ENCODE results near the gene RFLNA.

Gene RFLNA

DNA sequence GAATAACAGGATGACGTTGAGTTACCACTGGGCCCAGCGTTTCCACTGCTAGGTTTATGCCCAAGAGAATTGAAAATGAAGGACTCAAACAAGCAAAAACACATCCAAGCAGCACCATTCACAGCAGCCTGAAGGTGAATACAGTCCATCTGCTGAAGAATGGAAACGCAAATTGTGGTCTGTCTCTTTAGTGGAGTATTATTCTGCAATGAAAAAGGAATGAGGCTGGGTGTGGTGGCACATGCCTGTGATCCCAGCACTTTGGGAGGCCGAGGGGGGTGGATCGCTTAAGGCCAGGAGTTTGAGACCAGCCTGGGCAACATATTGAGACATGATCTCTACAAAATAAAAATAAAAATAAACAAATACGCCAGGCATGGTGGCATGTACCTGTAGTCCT is 41.9 kb upstream of the RFLNA start:
- Histone ChIP-seq H3K27me3 (ENCODE audit: control insufficient read depth in 1 of 2, insufficient read depth in 1 of 2, low read length in 2 of 2) (peaks cover 30 to 60% of the 10 kb centered on the region in 2 experiments), H3K4me2 (ENCODE audit: low read length, poor library complexity, severe bottlenecking) (no peak overlapping the region), H3K4me3 (ENCODE audit: insufficient read depth in 1 of 2, low read depth in 1 of 2, low read length in 2 of 2) (no peak overlapping the region), H3K23ac (ENCODE audit: low read length in 2 of 2) (no peak overlapping the region), H3K4me1 (ENCODE audit: control insufficient read depth, insufficient read depth, low read depth, low read length) (no peaks in the 10 kb centered on the region), H3K18ac (ENCODE audit: low read depth in 1 of 2, low read length in 2 of 2) (no peak overlapping the region), H3K27ac (ENCODE audit: low read length, poor library complexity, severe bottlenecking) (no peak overlapping the region), H3K9me3 (ENCODE audit: control insufficient read depth, low read length) (no peaks in the 10 kb centered on the region), H2BK12ac (ENCODE audit: low read length in 2 of 2) (no peak overlapping the region), H3K36me3 (ENCODE audit: control insufficient read depth in 1 of 2, insufficient read depth in 2 of 2, low read depth in 1 of 2, low read length in 2 of 2) (no peaks in the 10 kb centered on the region), H3K9ac (ENCODE audit: low read length) (no peak overlapping the region), H2AFZ (ENCODE audit: low read depth, low read length) (no peak overlapping the region), H3K79me1 (replicated peaks; ENCODE audit: low read length, poor library complexity, severe bottlenecking) (no peaks in the 10 kb centered on the region), H4K8ac (ENCODE audit: low read length) (no peak overlapping the region), H3K14ac (ENCODE audit: low read length in 2 of 2) (no peak overlapping the region), H2AK5ac (ENCODE audit: low read length, severe bottlenecking) (no peak overlapping the region), H2BK5ac (ENCODE audit: low read depth, low read length, poor library complexity, severe bottlenecking) (no peak overlapping the region), H2BK15ac (ENCODE audit: low read depth, poor library complexity, severe bottlenecking) (no peak overlapping the region), H2BK120ac (ENCODE audit: low read depth, low read length) (no peak overlapping the region), H4K91ac (ENCODE audit: low read length) (no peak overlapping the region), H3K4ac (ENCODE audit: low read depth in 1 of 2, low read length in 2 of 2) (no peak overlapping the region)
- 98% methylated on average over 4 of the region's 6 CpGs for WGBS
- no peak for DNase-seq

DNA sequence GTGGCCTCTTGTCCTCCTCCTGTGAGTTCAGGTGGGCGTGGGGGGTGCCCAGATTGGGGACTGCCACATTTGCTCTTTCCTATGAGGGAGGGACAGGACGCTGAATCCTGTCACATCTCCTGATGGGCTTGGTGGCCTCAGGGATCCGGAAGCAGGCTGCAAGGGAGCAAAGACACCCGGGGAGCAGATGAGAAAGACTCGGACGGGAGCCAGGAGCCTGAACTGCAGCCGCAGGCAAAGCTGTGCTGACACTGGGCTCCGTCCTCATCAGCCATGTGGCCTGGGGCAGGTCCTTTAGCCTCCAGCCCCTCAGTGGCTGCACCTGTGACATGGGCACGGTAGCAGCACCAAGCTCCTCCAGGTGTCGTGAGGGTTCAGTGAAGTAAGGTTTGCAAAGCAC is 40.8 kb upstream of the RFLNA start:
- H2BK120ac ChIP-seq (ENCODE audit: low read depth, low read length), result no peak overlapping the region
- no peak overlapping the region for H3K4ac ChIP-seq (ENCODE audit: low read depth in 1 of 2, low read length in 2 of 2)
- no peak for DNase-seq
- peaks cover 33 to 70% of the 10 kb centered on the region in 2 experiments for H3K27me3 ChIP-seq (ENCODE audit: control insufficient read depth in 1 of 2, insufficient read depth in 1 of 2, low read length in 2 of 2)
- no peak overlapping the region for H4K8ac ChIP-seq (ENCODE audit: low read length)
- H2AFZ ChIP-seq (ENCODE audit: low read depth, low read length), result no peak overlapping the region
- H2BK12ac ChIP-seq (ENCODE audit: low read length in 2 of 2), result no peak overlapping the region
- no peak overlapping the region for H3K23ac ChIP-seq (ENCODE audit: low read length in 2 of 2)
- H3K9ac ChIP-seq (ENCODE audit: low read length), result no peak overlapping the region
- H3K9me3 ChIP-seq (ENCODE audit: control insufficient read depth, low read length), result no peaks in the 10 kb centered on the region
- no peaks in the 10 kb centered on the region for H3K4me1 ChIP-seq (ENCODE audit: control insufficient read depth, insufficient read depth, low read depth, low read length)
- no peak overlapping the region for H2BK5ac ChIP-seq (ENCODE audit: low read depth, low read length, poor library complexity, severe bottlenecking)
- no peak overlapping the region for H2AK5ac ChIP-seq (ENCODE audit: low read length, severe bottlenecking)
- H2BK15ac ChIP-seq (ENCODE audit: low read depth, poor library complexity, severe bottlenecking), result no peak overlapping the region
- no peak overlapping the region for H3K27ac ChIP-seq (ENCODE audit: low read length, poor library complexity, severe bottlenecking)
- H3K4me2 ChIP-seq (ENCODE audit: low read length, poor library complexity, severe bottlenecking), result no peak overlapping the region
- H3K18ac ChIP-seq (ENCODE audit: low read depth in 1 of 2, low read length in 2 of 2), result no peak overlapping the region
- no peak overlapping the region for H3K14ac ChIP-seq (ENCODE audit: low read length in 2 of 2)
- no peaks in the 10 kb centered on the region for H3K36me3 ChIP-seq (ENCODE audit: control insufficient read depth in 1 of 2, insufficient read depth in 2 of 2, low read depth in 1 of 2, low read length in 2 of 2)
- H3K79me1 ChIP-seq (replicated peaks; ENCODE audit: low read length, poor library complexity, severe bottlenecking), result no peaks in the 10 kb centered on the region
- H3K4me3 ChIP-seq (ENCODE audit: insufficient read depth in 1 of 2, low read depth in 1 of 2, low read length in 2 of 2), result no peak overlapping the region
- WGBS, result 88% methylated on average over 10 of the region's 10 CpGs
- H4K91ac ChIP-seq (ENCODE audit: low read length), result no peak overlapping the region

DNA sequence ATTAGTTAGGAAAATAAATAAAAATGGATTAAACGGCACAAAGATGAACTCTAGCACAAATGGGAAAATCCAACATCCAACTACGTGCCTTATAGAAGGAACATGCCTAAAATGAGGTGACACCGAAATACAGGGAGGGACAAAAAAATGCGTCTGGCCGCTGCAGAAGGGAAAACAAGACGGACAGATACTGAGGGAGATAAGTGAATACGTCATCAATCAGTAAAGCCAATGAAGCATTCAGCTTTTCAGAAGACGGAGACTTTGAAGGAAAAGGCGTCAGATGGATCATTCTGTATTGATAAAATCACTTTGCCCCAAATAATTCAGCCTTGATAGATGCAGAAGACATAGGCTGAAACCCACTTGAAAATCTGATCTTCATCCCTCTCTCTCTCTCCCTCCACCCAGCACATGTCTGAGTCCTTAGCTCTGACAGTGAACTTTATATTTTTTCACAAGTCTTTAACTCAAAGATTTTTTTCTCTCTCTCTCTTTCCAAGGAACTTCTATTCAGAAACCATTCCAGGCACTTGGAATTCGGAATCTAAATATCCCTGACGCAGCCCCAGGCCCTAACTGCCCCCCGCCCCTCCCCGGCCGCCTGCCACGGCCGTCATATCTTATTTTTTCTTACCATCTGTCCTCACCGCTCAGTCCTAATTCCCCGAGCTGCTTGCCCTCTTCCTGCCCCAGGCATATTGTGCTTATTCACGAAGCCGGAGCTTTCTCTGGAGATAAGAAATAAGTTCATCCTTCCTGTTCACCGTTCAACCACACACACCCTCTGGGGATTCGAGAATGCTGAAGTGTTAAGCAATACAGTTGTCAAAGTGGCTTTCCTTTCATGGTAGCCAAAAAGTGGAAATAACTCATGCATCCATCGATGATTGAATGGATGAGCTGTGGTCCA is 35.5 kb upstream of the RFLNA start:
- H2BK120ac ChIP-seq (ENCODE audit: low read depth, low read length), result no peak overlapping the region
- H3K18ac ChIP-seq (ENCODE audit: low read depth in 1 of 2, low read length in 2 of 2), result no peak overlapping the region
- no peak overlapping the region for H3K23ac ChIP-seq (ENCODE audit: low read length in 2 of 2)
- no peak overlapping the region for H4K8ac ChIP-seq (ENCODE audit: low read length)
- 75% methylated on average over 23 of the region's 23 CpGs for WGBS
- H2BK15ac ChIP-seq (ENCODE audit: low read depth, poor library complexity, severe bottlenecking), result no peak overlapping the region
- H3K27me3 ChIP-seq (ENCODE audit: control insufficient read depth in 1 of 2, insufficient read depth in 1 of 2, low read length in 2 of 2), result peaks cover 33 to 77% of the 10 kb centered on the region in 2 experiments
- no peaks in the 10 kb centered on the region for H3K36me3 ChIP-seq (ENCODE audit: control insufficient read depth in 1 of 2, insufficient read depth in 2 of 2, low read depth in 1 of 2, low read length in 2 of 2)
- no peak overlapping the region for H2AFZ ChIP-seq (ENCODE audit: low read depth, low read length)
- no peak overlapping the region for H3K14ac ChIP-seq (ENCODE audit: low read length in 2 of 2)
- H3K4me1 ChIP-seq (ENCODE audit: control insufficient read depth, insufficient read depth, low read depth, low read length), result no peaks in the 10 kb centered on the region
- no peak overlapping the region for H3K4me3 ChIP-seq (ENCODE audit: insufficient read depth in 1 of 2, low read depth in 1 of 2, low read length in 2 of 2)
- H3K4ac ChIP-seq (ENCODE audit: low read depth in 1 of 2, low read length in 2 of 2), result no peak overlapping the region
- no peak overlapping the region for H2BK5ac ChIP-seq (ENCODE audit: low read depth, low read length, poor library complexity, severe bottlenecking)
- H3K9ac ChIP-seq (ENCODE audit: low read length), result no peak overlapping the region
- H3K27ac ChIP-seq (ENCODE audit: low read length, poor library complexity, severe bottlenecking), result no peak overlapping the region
- H3K79me1 ChIP-seq (replicated peaks; ENCODE audit: low read length, poor library complexity, severe bottlenecking), result no peaks in the 10 kb centered on the region
- H4K91ac ChIP-seq (ENCODE audit: low read length), result no peak overlapping the region
- no peaks in the 10 kb centered on the region for H3K9me3 ChIP-seq (ENCODE audit: control insufficient read depth, low read length)
- DNase-seq, result peak; percentile 6
- H2BK12ac ChIP-seq (ENCODE audit: low read length in 2 of 2), result no peak overlapping the region
- no peak overlapping the region for H3K4me2 ChIP-seq (ENCODE audit: low read length, poor library complexity, severe bottlenecking)
- H2AK5ac ChIP-seq (ENCODE audit: low read length, severe bottlenecking), result no peak overlapping the region

DNA sequence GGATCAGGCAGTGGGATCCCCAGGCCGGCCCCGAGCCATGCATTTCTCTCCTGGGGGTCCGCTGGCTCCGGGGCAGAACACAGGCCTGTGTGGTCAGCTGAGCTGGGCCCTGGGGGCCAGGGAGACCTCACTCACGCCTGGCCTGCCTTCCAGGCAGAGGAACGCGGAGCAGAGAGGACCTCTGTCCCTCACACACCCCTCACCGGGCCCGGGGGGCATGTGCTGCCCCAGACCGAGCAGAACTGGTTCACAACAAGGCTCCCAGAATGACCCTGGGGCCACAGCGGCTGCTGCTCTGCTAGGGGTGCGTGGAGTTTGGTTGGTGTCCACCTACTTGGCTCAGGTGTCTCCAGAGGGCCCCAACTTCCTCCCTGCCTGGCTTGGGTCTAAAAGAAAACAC is 33.0 kb upstream of the RFLNA start:
- Histone ChIP-seq H3K9ac (ENCODE audit: low read length) (no peak overlapping the region), H3K18ac (ENCODE audit: low read depth in 1 of 2, low read length in 2 of 2) (no peak overlapping the region)

More for the DNA sequence above, 33.0 kb upstream of the RFLNA start:
- no peaks in the 10 kb centered on the region for H3K9me3 ChIP-seq (ENCODE audit: control insufficient read depth, low read length)
- no peak overlapping the region for H2BK12ac ChIP-seq (ENCODE audit: low read length in 2 of 2)
- no peak overlapping the region for H3K23ac ChIP-seq (ENCODE audit: low read length in 2 of 2)
- H2BK5ac ChIP-seq (ENCODE audit: low read depth, low read length, poor library complexity, severe bottlenecking), result no peak overlapping the region
- no peak overlapping the region for H3K4ac ChIP-seq (ENCODE audit: low read depth in 1 of 2, low read length in 2 of 2)
- no peak overlapping the region for H2BK15ac ChIP-seq (ENCODE audit: low read depth, poor library complexity, severe bottlenecking)
- no peak overlapping the region for H3K4me3 ChIP-seq (ENCODE audit: insufficient read depth in 1 of 2, low read depth in 1 of 2, low read length in 2 of 2)
- no peaks in the 10 kb centered on the region for H3K36me3 ChIP-seq (ENCODE audit: control insufficient read depth in 1 of 2, insufficient read depth in 2 of 2, low read depth in 1 of 2, low read length in 2 of 2)
- no peak overlapping the region for H2BK120ac ChIP-seq (ENCODE audit: low read depth, low read length)
- H3K27ac ChIP-seq (ENCODE audit: low read length, poor library complexity, severe bottlenecking), result no peak overlapping the region
- no peaks in the 10 kb centered on the region for H3K79me1 ChIP-seq (replicated peaks; ENCODE audit: low read length, poor library complexity, severe bottlenecking)
- no peak overlapping the region for H4K91ac ChIP-seq (ENCODE audit: low read length)
- no peak for DNase-seq
- no peak overlapping the region for H2AFZ ChIP-seq (ENCODE audit: low read depth, low read length)
- no peak overlapping the region for H3K4me2 ChIP-seq (ENCODE audit: low read length, poor library complexity, severe bottlenecking)
- 92% methylated on average over 12 of the region's 12 CpGs for WGBS
- H3K14ac ChIP-seq (ENCODE audit: low read length in 2 of 2), result no peak overlapping the region
- H3K4me1 ChIP-seq (ENCODE audit: control insufficient read depth, insufficient read depth, low read depth, low read length), result no peaks in the 10 kb centered on the region
- no peak overlapping the region for H4K8ac ChIP-seq (ENCODE audit: low read length)
- peaks cover 20 to 76% of the 10 kb centered on the region in 2 experiments for H3K27me3 ChIP-seq (ENCODE audit: control insufficient read depth in 1 of 2, insufficient read depth in 1 of 2, low read length in 2 of 2)
- no peak overlapping the region for H2AK5ac ChIP-seq (ENCODE audit: low read length, severe bottlenecking)

Measured in mesenchymal stem cell (in vitro differentiated cells and primary cell).